SH-SY5Y (cell line): ENCODE measurements around the gene LRRC8B.

ENCODE experiments used
- GATA2 ChIP-seq: IDR thresholded peaks from 2 replicates; pipeline ENCODE4 v1.6.1; 2011; ENCODE audit warnings: mild to moderate bottlenecking, low read depth, low read length
- GATA3 ChIP-seq: IDR thresholded peaks from 2 replicates; pipeline ENCODE4 v1.6.1; 2011; ENCODE audit warnings: low read depth, mild to moderate bottlenecking, low read length, moderate library complexity

Gene LRRC8B

DNA sequence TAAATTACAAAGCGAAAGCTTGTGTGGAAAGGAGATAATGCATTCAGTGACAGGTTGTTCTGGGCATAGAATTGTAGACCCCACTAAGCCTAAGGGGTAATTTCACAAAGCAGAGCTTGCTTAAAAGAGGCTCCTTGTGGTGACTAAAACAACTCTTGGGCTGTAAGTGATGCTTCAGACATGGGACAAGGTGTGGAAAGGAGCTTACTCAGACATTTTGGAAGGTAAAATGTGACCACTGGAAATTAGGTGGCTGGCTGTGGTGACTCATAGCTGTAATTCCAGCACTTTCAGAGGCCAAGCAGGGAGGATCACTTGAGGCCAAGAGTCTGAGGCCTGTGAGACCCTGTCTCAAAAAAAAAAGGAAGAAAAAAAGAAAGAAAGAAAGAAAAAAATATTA is 57.2 kb downstream of the LRRC8B start:
- TF ChIP-seq GATA2 (no peak), GATA3 (no peak)

DNA sequence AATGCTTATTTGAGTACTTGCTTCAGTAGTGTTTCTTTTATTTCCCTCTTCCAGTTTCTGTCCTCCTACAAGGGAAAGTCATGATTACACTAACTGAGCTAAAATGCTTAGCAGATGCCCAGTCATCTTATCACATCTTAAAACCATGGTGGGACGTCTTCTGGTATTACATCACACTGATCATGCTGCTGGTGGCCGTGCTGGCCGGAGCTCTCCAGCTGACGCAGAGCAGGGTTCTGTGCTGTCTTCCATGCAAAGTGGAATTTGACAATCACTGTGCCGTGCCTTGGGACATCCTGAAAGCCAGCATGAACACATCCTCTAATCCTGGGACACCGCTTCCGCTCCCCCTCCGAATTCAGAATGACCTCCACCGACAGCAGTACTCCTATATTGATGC is 57.9 kb downstream of the LRRC8B start:
- TF ChIP-seq GATA2 (no peak), GATA3 (no peak)

DNA sequence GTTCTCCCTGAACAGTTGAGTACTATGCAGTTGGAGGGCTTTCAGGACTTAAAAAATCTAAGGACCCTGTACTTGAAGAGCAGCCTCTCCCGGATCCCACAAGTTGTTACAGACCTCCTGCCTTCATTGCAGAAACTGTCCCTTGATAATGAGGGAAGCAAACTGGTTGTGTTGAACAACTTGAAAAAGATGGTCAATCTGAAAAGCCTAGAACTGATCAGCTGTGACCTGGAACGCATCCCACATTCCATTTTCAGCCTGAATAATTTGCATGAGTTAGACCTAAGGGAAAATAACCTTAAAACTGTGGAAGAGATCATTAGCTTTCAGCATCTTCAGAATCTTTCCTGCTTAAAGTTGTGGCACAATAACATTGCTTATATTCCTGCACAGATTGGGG is 59.6 kb downstream of the LRRC8B start:
- no peak for TF ChIP-seq GATA2
- no peak for TF ChIP-seq GATA3

GRCh38 chr1:89584781-89585180 is 60.2 kb downstream of the LRRC8B start:
- no peak for TF ChIP-seq GATA3
- TF ChIP-seq GATA2 = no peak

- TF ChIP-seq GATA3 (no peak), GATA2 (no peak)
Measured at GRCh38 chr1:89587729-89588161, 63.1 kb downstream of the LRRC8B start.

DNA sequence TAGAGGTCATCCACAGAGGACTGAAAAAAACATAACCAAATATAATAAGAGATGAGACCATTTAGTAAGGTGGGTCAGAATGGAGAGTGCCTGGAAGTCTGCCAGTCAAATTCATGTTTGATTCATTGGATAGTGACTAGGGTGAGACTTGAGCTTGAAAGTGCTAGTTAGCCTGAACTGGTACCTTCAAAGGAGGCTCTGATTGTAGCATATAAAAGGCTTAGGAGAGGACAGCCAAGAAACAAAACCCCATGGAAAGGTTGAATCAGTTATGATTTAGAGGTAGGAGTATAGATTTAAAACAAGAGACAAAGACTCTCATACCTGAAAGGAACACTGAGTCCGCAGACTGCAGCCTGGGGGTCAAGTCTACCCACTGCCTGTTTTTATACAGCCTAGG is 63.9 kb downstream of the LRRC8B start:
- TF ChIP-seq GATA2 (no peak), GATA3 (no peak)

DNA sequence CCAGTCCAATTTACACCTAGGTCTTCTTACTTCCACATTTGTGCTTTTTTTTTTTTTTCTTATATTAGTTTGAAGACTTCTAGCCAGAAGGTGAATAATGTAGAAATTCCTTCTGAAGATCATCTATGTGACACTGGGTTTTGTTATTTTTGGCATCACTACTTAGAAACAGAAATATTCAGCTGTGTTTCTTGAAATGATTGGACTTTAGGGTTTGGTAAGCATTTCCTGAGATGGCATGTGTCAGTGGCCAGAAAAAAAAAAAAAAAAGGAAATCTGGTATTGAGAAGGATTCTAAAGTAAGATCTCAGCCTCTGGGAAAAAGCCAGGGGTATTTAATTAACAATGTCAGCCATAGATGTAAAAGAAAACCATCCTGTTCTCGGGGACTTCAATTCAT is 64.9 kb downstream of the LRRC8B start:
- TF ChIP-seq GATA3 (no peak), GATA2 (no peak)

GRCh38 chr1:89590341-89591080 is 65.9 kb downstream of the LRRC8B start:
- TF ChIP-seq GATA2 (no peak), GATA3 (no peak)

DNA sequence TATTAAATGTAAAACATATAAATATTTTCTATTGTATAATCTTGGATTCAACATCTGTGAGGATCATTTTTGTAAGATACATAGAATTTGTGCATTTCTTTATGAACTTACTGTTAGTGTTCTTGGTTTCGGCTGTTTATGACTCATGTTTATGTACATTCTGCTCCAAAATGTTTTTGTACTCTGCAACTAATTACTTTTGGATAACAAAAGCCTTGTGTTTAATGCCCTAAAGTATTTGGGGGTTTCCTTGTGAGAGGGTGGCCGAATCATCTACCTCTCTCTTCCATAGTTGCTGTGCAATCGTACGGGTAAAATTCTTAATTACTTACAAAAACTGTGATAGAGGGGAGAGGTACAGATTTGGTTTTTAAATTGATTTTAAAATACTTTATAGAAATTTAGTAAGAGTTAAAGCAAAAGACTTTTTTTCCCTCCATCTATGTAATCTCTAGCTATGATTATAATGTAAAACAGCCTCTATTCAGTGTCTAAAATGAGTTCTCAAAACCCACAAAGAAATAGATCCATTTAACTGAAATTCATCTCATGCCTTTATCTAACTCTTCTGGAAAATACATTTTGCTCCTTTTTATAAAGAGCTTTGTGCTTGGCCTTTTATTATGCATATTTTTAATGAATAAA is 69.6 kb downstream of the LRRC8B start:
- TF ChIP-seq GATA3 (no peak), GATA2 (no peak)

GRCh38 chr1:89596698-89597097 is 72.1 kb downstream of the LRRC8B start:
- TF ChIP-seq GATA2 (no peak), GATA3 (no peak)

DNA sequence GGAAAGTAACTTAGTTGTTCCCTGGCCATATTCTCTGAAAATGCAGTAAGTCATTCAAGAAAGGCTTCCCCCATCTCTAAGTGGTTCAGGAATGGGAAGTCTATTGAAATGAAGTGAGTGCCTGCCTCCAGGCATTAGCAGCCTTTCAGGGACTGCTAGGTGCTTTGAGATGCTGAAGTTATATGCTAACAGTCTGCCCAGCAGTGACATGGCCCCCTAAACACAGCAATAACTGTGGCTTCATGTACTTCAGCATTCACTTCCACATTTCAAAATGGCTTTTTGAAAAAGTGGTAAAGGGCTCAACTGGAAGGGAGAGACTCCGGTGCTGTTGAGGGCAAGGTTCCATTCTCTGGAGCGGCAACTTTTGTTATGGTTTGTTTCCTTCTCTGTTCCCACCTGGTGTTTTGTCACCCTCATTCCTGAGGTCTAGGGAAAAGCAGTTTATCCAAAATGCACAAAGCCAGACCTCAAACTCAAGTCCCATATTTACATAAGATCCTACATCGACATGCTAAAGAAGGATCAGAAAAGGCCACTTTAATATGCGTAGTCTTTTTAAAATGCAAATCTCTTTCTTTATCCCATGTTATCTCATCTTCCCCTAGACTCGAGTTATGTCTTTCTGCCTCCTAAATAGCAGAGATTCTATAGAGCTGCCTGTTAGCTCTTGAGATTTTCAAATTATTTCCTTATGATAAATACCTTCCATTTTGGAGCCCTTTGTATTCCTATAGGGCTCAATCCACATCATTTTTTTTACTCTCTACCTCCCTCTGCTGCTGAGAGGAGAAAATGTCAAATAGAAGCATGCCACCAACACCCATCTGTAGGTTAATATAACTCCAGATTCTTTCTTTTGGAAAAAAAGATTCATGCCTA is 74.1 kb downstream of the LRRC8B start:
- TF ChIP-seq GATA2 (no peak), GATA3 (no peak)

DNA sequence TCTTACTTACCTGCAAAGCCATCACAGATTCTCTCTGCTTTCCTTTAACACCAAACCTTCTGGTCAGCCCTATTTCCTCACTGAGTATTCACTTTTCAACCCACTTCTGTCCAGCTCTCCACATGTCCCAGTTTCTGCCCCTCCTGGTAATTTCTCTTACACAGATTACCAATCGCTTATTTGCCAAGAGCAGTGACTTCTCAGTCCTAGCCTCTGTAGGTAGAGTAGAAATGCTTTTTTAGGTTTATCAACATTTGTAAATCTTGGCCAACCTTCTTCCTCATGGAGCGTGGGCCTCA is 74.7 kb downstream of the LRRC8B start:
- TF ChIP-seq GATA2 (no peak), GATA3 (no peak)

DNA sequence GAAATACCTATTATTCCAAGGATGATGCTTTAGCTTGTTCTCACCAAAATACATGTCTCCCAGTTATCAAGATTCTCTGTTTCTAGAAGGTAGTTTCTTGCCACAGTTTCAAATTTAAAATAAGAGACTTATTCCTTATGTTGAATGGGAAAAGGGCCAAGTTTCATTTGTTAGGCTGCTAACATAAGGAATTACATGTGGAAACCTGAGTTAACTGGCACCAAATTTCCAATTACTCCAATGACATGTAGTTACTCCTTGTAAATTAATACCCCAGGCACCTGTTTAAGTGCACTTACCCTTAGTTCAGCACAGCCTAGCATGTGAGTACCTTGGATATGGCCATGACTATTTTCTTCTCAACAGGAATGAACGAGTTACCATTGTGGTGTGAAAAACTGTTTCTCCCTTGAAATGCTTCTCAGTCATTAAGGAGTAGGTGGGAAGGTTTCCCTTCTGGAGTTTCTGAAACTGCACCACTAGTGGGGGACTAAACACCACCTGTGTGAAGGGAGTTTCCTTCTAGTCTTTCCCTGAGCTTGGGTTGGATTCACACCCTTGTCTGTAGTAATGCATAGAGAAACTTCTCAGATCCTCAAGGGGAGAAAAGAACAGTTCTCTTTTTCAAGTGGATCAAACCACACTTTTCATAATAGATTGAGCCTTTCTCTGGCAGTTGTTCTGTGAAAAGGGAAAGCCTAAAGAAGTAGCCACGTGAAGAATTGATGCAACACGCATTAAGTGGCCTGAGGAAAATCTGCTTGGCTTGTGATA is 76.0 kb downstream of the LRRC8B start:
- TF ChIP-seq GATA2 = no peak

GRCh38 chr1:89602871-89603404 is 78.3 kb downstream of the LRRC8B start:
- TF ChIP-seq GATA3 = no peak
- no peak for TF ChIP-seq GATA2
